Tibial nerve (tissue), 4 donors: ENCODE data around the gene CARD11. TPM values are rescaled to one million over a fixed set of nuclear protein-coding genes. Genes with fewer than 3 reads are reported as not detected.

Source experiments
- DNase-seq, 2 donors: peaks; one replicate each; pipeline ENCODE4 v3.0.0-alpha.2; 2019; ENCODE audit warnings: low spot score in 2 of 2
- H3K27ac ChIP-seq, 4 donors: fragments of 200-600 bp; sonication (generic) in 3 of 4; one replicate each; pipeline ENCODE4 v1.5.1; 2017 to 2019; ENCODE audit warnings: mild to moderate bottlenecking in 1 of 4
- H3K27me3 ChIP-seq, 2 donors: fragments of 200-600 bp; sonication (generic) in 1 of 2; one replicate each; pipeline versions ENCODE4 v1.5.1 to v1.6.0; 2017 to 2019
- H3K36me3 ChIP-seq, 3 donors: fragments of 200-600 bp; sonication (generic); one replicate each; pipeline ENCODE4 v1.5.1; 2018 to 2019
- H3K4me1 ChIP-seq, 4 donors: fragments of 200-600 bp; sonication (generic) in 3 of 4; one replicate each; pipeline ENCODE4 v1.5.1; 2017 to 2019
- H3K4me3 ChIP-seq, 4 donors: fragments of 200-600 bp; sonication (generic) in 3 of 4; one replicate each; pipeline ENCODE4 v1.5.1; 2017 to 2019; ENCODE audit warnings: mild to moderate bottlenecking in 1 of 4, moderate library complexity in 1 of 4
- H3K9me3 ChIP-seq, 4 donors: fragments of 200-600 bp; sonication (generic) in 3 of 4; one replicate each; pipeline ENCODE4 v1.5.1; 2017 to 2019
- CTCF ChIP-seq, 5 experiments: fragments of 200-600 bp in 3 of 5; fragments of 450-650 bp in 2 of 5; sonication (generic) in 3 of 5; IDR thresholded peaks; one replicate each; pipeline ENCODE4 v1.5.1; 2016 to 2019; ENCODE audit warnings: antibody characterized with exemption in 5 of 5, mild to moderate bottlenecking in 3 of 5, moderate library complexity in 2 of 5
- EP300 ChIP-seq, 2 donors: sonication (generic); formaldehyde crosslinking; IDR thresholded peaks; one replicate each; pipeline ENCODE4 v1.6.1; 2017; ENCODE audit warnings: antibody characterized with exemption in 2 of 2, mild to moderate bottlenecking in 1 of 2
- POLR2A ChIP-seq, 2 donors: fragments of 450-650 bp; IDR thresholded peaks; one replicate each; pipeline ENCODE4 v1.6.1; 2017; ENCODE audit warnings: antibody characterized with exemption in 2 of 2, mild to moderate bottlenecking in 2 of 2, moderate library complexity in 2 of 2
- WGBS, 2 donors: methylation state at CpG; one replicate each; pipeline ENCODE4 v1.1.5; 2018; 5-methylcytosine and 5-hydroxymethylcytosine counted together
- total RNA-seq, 4 donors: library from RNA; depleted of rRNA; stranded (reverse); fragments of >200 nt; gene quantifications; one replicate each; pipeline ENCODE4 v1.1.0, GENCODE V29; 2016

CARD11 gene
- total RNA-seq, 4 donors from 2014 or later: 2.0 to 4.8 (median 3.1) TPM

GRCh38 chr7:2906197-2906931, 137.3 kb downstream of the CARD11 start:
- H3K27ac ChIP-seq: no peak overlapping the region
- H3K4me1 ChIP-seq: no peaks in the 10 kb centered on the region
- 83 to 91% methylated on average over 30 to 32 of the region's 39 CpGs for WGBS, 2 donors
- no peak overlapping the region for H3K4me3 ChIP-seq
- peaks cover 0 to 6% (median 0%) of the 10 kb centered on the region in 4 donors for H3K9me3 ChIP-seq
- no peak for DNase-seq
- no peaks in the 10 kb centered on the region for H3K27me3 ChIP-seq
- no peaks in the 10 kb centered on the region for H3K36me3 ChIP-seq
- TF ChIP-seq EP300 (IDR thresholded peaks at IDR 0.05): no peak
- no peak for TF ChIP-seq CTCF (IDR thresholded peaks at IDR 0.05)
- no peak for TF ChIP-seq POLR2A (IDR thresholded peaks at IDR 0.05)

GRCh38 chr7:2905500-2905899, 138.2 kb downstream of the CARD11 start:
- Histone ChIP-seq H3K36me3 (no peaks in the 10 kb centered on the region), H3K27ac (no peak overlapping the region), H3K27me3 (no peaks in the 10 kb centered on the region), H3K4me3 (no peak overlapping the region), H3K9me3 (peaks cover 0 to 6% (median 0%) of the 10 kb centered on the region in 4 donors), H3K4me1 (no peaks in the 10 kb centered on the region)
- no peak for TF ChIP-seq CTCF (IDR thresholded peaks at IDR 0.05)
- TF ChIP-seq POLR2A (IDR thresholded peaks at IDR 0.05): no peak
- no peak for TF ChIP-seq EP300 (IDR thresholded peaks at IDR 0.05)
- 89 to 91% methylated on average over 6 to 8 of the region's 8 CpGs for WGBS, 2 donors
- DNase-seq: no peak

DNA sequence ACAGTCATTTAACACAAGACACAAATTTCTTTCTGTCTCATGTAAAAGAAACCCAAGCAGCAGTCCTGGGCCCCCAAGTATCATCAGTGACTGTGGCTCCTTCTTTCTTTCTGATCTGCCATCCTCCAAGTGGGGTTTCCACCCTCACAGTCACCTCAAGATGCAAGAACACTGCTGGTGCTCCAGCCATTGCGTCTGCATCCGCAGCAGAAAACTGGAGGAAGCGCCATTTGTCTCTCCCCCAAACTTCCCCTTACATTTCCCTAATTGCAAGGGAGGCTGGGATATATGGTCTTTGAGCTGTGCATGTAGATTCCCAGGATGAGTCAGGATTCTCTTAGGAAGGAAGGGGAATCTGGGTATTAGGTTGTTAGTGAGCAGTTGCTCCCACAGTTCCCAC, 138.6 kb downstream of the CARD11 start:
- no peak for DNase-seq
- TF ChIP-seq POLR2A (IDR thresholded peaks at IDR 0.05) (no peak), EP300 (IDR thresholded peaks at IDR 0.05) (no peak), CTCF (IDR thresholded peaks at IDR 0.05) (no peak)
- Histone ChIP-seq H3K27me3 (no peaks in the 10 kb centered on the region), H3K36me3 (no peaks in the 10 kb centered on the region), H3K9me3 (peaks cover 0 to 6% (median 0%) of the 10 kb centered on the region in 4 donors), H3K4me3 (no peak overlapping the region), H3K27ac (no peak overlapping the region), H3K4me1 (no peaks in the 10 kb centered on the region)
- 91 to 100% methylated on average over 3 of the region's 3 CpGs for WGBS, 2 donors

DNA sequence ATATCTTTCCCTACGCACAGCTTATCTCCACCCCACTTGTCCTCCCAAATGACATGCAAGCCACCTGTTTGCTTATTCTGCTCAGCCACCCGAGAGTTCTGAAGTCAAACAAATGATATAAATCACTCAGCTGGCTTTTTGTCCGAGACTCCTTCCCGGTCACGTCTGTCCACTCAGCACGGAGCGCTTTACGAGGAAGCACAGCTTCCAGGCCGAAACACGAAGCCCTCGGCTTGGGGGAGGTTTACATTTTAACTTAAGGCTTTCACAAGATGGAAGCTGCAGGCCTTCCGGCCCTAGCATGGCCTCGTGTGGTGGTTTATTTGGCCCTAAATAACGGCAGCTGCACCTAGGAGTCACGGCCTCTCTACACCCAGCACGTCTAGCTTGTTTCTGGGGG, 139.5 kb downstream of the CARD11 start:
- H3K4me3 ChIP-seq: no peak overlapping the region
- DNase-seq: no peak
- no peaks in the 10 kb centered on the region for H3K4me1 ChIP-seq
- 60 to 74% methylated on average over 16 of the region's 16 CpGs for WGBS, 2 donors
- TF ChIP-seq CTCF (IDR thresholded peaks at IDR 0.05): no peak
- no peak for TF ChIP-seq EP300 (IDR thresholded peaks at IDR 0.05)
- H3K27me3 ChIP-seq: no peaks in the 10 kb centered on the region
- peaks cover 0 to 9% (median 0%) of the 10 kb centered on the region in 4 donors for H3K9me3 ChIP-seq
- H3K27ac ChIP-seq: no peak overlapping the region
- H3K36me3 ChIP-seq: no peaks in the 10 kb centered on the region

GRCh38 chr7:2903682-2904162, 139.9 kb downstream of the CARD11 start:
- TF ChIP-seq CTCF (IDR thresholded peaks at IDR 0.05): no peak
- TF ChIP-seq EP300 (IDR thresholded peaks at IDR 0.05): no peak
- no peak for TF ChIP-seq POLR2A (IDR thresholded peaks at IDR 0.05)
- Histone ChIP-seq H3K9me3 (peaks cover 0 to 14% (median 0%) of the 10 kb centered on the region in 4 donors), H3K27ac (no peak overlapping the region), H3K36me3 (no peaks in the 10 kb centered on the region), H3K27me3 (no peaks in the 10 kb centered on the region), H3K4me3 (no peak overlapping the region), H3K4me1 (no peaks in the 10 kb centered on the region)
- WGBS, 2 donors: 71 to 82% methylated on average over 10 to 13 of the region's 15 CpGs
- no peak for DNase-seq
